Measurements from ENCODE around the gene OTUD7B. TPM values are rescaled to one million over a fixed set of nuclear protein-coding genes. Genes with fewer than 3 reads are reported as not detected.

Gene OTUD7B
- total and polyA plus RNA-seq, 2 of the 8 experiments (the other 6 are each of a cell fraction or from before 2014, with no cell fraction given) = 4.2 to 21.5 TPM

DNA sequence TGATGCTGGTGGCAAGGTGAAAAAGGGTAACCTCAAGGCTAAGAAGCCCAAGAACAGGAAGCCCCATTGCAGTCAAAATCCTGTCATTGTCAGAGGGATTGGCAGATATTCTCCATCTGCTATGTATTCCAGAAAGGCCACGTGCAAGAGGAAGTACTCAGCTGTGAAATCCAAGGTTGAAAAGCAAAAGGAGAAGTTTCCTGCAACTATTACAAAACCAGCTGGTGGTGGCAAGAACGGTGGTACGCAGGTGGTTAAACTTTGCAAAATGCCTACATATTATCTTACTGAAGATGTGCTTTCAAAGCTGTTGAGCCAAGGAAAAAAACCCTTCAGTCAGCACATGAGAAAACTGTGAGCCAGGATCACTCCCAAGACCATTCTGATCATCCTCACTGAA lies 43.4 kb upstream of the OTUD7B start:
- H3K4me1 ChIP-seq (replicated peaks in 1 of 4; ENCODE audit: control insufficient read depth in 3 of 4, insufficient read depth in 4 of 4, low read length in 3 of 4) = no peaks in the 10 kb centered on the region
- H2BK120ac ChIP-seq (replicated peaks; ENCODE audit: low read depth, low read length) = no peak overlapping the region
- H2BK5ac ChIP-seq (ENCODE audit: low read depth, low read length) = no peak overlapping the region
- no peak overlapping the region for H3K9ac ChIP-seq (replicated peaks in 1 of 4; ENCODE audit: extremely low read depth in 1 of 4, low read depth in 3 of 4, low read length in 3 of 4)
- H2AFZ ChIP-seq (ENCODE audit: low read length) = no peak overlapping the region
- no peak overlapping the region for H4K5ac ChIP-seq (ENCODE audit: insufficient read length, low read depth, low read length)
- H2BK12ac ChIP-seq (ENCODE audit: low read depth, low read length) = no peak overlapping the region
- H2AK5ac ChIP-seq (ENCODE audit: low read depth, low read length) = no peak overlapping the region
- no peak overlapping the region for H3K4me2 ChIP-seq (ENCODE audit: insufficient read depth in 1 of 2, low read depth in 2 of 2, low read length in 2 of 2)
- no peak overlapping the region for H3K27ac ChIP-seq (ENCODE audit: low read depth, low read length)
- no peak overlapping the region for H3K18ac ChIP-seq (ENCODE audit: extremely low read depth, low read length)
- H3K79me1 ChIP-seq (ENCODE audit: low read depth, low read length) = no peaks in the 10 kb centered on the region
- H3K9me3 ChIP-seq (ENCODE audit: insufficient read depth in 2 of 2, low read depth in 1 of 2, low read length in 1 of 2) = no peaks in the 10 kb centered on the region
- H3K56ac ChIP-seq (replicated peaks; ENCODE audit: insufficient read length, low read depth, low read length) = no peak overlapping the region
- POLR2A ChIA-PET (ENCODE audit: partially characterized antibody) = interaction anchor here (0.9 kb wide), 1 partner anchor 12 kb away, joined by 4 read pairs; no protein-coding TSS in a partner anchor
- no peak overlapping the region for H3K14ac ChIP-seq (ENCODE audit: insufficient read length)
- FAIRE-seq = no peak
- no peak overlapping the region for H3K4me3 ChIP-seq (ENCODE audit: extremely low read depth in 1 of 4, insufficient read depth in 2 of 4, low read depth in 3 of 4, low read length in 4 of 4)
- H2BK15ac ChIP-seq (ENCODE audit: low read length) = no peak overlapping the region
- no peak for DNase-seq (ENCODE audit: low read depth in 1 of 2, low spot score in 2 of 2)
- H3K36me3 ChIP-seq (ENCODE audit: control insufficient read depth in 2 of 4, insufficient read depth in 4 of 4, low read length in 3 of 4) = no peaks in the 10 kb centered on the region
- 96% methylated on average over 3 of the region's 3 CpGs; no CpG with 5 or more reads in 1 of the 2 experiments for WGBS, 2 experiments (ENCODE audit: extremely low coverage in 1 of 2, insufficient coverage in 1 of 2, insufficient read length in 1 of 2, insufficient replicate concordance in 2 of 2, low coverage in 1 of 2, low lambda C conversion rate in 2 of 2, missing lambda C conversion rate in 1 of 2)
- no peak overlapping the region for H3K23ac ChIP-seq (ENCODE audit: insufficient read length)
- no peak overlapping the region for H2BK20ac ChIP-seq (ENCODE audit: low read length)
- H3K27me3 ChIP-seq (replicated peaks in 1 of 4; ENCODE audit: control insufficient read depth in 3 of 4, extremely low read depth in 1 of 4, insufficient read depth in 3 of 4, low read length in 3 of 4) = no peaks in the 10 kb centered on the region
- no peak overlapping the region for H3K4ac ChIP-seq (replicated peaks; ENCODE audit: insufficient read length, low read depth, low read length)
- CTCF ChIA-PET (ENCODE audit: partially characterized antibody) = interaction anchor here (0.7 to 1.1 kb wide), 2 partner anchors 92 to 96 kb away, joined by 3 to 4 read pairs; no protein-coding TSS in a partner anchor
- no peak overlapping the region for H4K8ac ChIP-seq (ENCODE audit: extremely low read depth, insufficient read depth, low read length)
- H3K23me2 ChIP-seq (ENCODE audit: low read depth, low read length) = no peaks in the 10 kb centered on the region
- H4K91ac ChIP-seq (replicated peaks; ENCODE audit: insufficient read length, low read length) = no peak overlapping the region
- no peaks in the 10 kb centered on the region for H3K79me2 ChIP-seq (ENCODE audit: control insufficient read depth in 1 of 2, insufficient read depth in 2 of 2, low read length in 2 of 2)
- H4K20me1 ChIP-seq (replicated peaks in 1 of 2; ENCODE audit: control insufficient read depth in 1 of 2, insufficient read depth in 2 of 2, low read length in 2 of 2) = no peaks in the 10 kb centered on the region
- TF ChIP-seq SIN3A (conservative IDR thresholded peaks at IDR 0.05 in 1 of 2, IDR thresholded peaks at IDR 0.05 in 1 of 2; ENCODE audit: low read depth in 1 of 2, low read length in 2 of 2) = no peak
- TF ChIP-seq RNF2 (IDR thresholded peaks at IDR 0.05; ENCODE audit: borderline replicate concordance, low read depth, low read length, missing control alignments, poor library complexity, severe bottlenecking) = no peak
- TF ChIP-seq HDAC6 (IDR thresholded peaks at IDR 0.05; ENCODE audit: low read depth, low read length) = no peak
- no peak for TF ChIP-seq HDAC2 (IDR thresholded peaks at IDR 0.05; ENCODE audit: borderline replicate concordance in 1 of 2, low read depth in 2 of 2, low read length in 2 of 2)
- TF ChIP-seq SIRT6 (IDR thresholded peaks at IDR 0.05; ENCODE audit: low read length) = no peak
- TF ChIP-seq, protein P1, sequence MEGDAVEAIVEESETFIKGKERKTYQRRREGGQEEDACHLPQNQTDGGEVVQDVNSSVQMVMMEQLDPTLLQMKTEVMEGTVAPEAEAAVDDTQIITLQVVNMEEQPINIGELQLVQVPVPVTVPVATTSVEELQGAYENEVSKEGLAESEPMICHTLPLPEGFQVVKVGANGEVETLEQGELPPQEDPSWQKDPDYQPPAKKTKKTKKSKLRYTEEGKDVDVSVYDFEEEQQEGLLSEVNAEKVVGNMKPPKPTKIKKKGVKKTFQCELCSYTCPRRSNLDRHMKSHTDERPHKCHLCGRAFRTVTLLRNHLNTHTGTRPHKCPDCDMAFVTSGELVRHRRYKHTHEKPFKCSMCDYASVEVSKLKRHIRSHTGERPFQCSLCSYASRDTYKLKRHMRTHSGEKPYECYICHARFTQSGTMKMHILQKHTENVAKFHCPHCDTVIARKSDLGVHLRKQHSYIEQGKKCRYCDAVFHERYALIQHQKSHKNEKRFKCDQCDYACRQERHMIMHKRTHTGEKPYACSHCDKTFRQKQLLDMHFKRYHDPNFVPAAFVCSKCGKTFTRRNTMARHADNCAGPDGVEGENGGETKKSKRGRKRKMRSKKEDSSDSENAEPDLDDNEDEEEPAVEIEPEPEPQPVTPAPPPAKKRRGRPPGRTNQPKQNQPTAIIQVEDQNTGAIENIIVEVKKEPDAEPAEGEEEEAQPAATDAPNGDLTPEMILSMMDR (IDR thresholded peaks at IDR 0.05; ENCODE audit: control extremely low read depth in 1 of 3, insufficient read depth in 1 of 3, low read depth in 1 of 3, low read length in 3 of 3) = no peak
- TF ChIP-seq TCF12 (IDR thresholded peaks at IDR 0.05; ENCODE audit: low read depth, low read length) = no peak
- no peak for TF ChIP-seq SP4 (IDR thresholded peaks at IDR 0.05; ENCODE audit: low read length)
- no peak for TF ChIP-seq MAX (IDR thresholded peaks at IDR 0.05)
- no peak for TF ChIP-seq CTBP2 (IDR thresholded peaks at IDR 0.05; ENCODE audit: borderline replicate concordance, insufficient read depth, insufficient read length, low read length)

All from H1 (cell line).